Measurements from ENCODE around the gene CXXC5. TPM values are rescaled to one million over a fixed set of nuclear protein-coding genes. Genes with fewer than 3 reads are reported as not detected.

CXXC5 gene
- total RNA-seq, 1 experiment from 2014 or later = 97.2 TPM

GRCh38 chr5:139690803-139691629, 42.9 kb downstream of the CXXC5 start:
- no peaks in the 10 kb centered on the region for H3K36me3 Mint-ChIP-seq
- ATAC-seq (no peak), DNase-seq (ENCODE audit: low spot score) (no peak)
- TF ChIP-seq NR3C1 (CRISPR knock-in tag; conservative IDR thresholded peaks at IDR 0.05; ENCODE audit: low read depth) (no peak), TEAD1 (CRISPR knock-in tag; IDR thresholded peaks at IDR 0.05) (no peak), ZNF121 (CRISPR knock-in tag; IDR thresholded peaks at IDR 0.05) (no peak), MYBL2 (CRISPR knock-in tag; IDR thresholded peaks at IDR 0.05) (no peak), ATF1 (CRISPR knock-in tag; IDR thresholded peaks at IDR 0.05) (no peak), JUN (CRISPR knock-in tag; IDR thresholded peaks at IDR 0.05) (no peak)
- peaks cover 59% of the 10 kb centered on the region for H3K4me1 Mint-ChIP-seq
- H3K9me3 Mint-ChIP-seq = no peaks in the 10 kb centered on the region
- H3K27ac Mint-ChIP-seq = peak overlapping the region; percentile 19; the same call in 1 of the 2 replicates
- ChIA-PET CTCF (interaction anchor here (1.0 to 7.9 kb wide), 11 partner anchors 8 to 84 kb away, joined by 3 to 77 read pairs (median 11); partner anchors contain the start of gene CXXC5), POLR2A (interaction anchor here (0.9 to 4.2 kb wide), 5 partner anchors 10 to 43 kb away, joined by 3 to 23 read pairs (median 4); partner anchors contain the start of gene CXXC5)
- H3K27me3 Mint-ChIP-seq (ENCODE audit: low read depth) = peaks cover 32% of the 10 kb centered on the region
- H3K4me3 Mint-ChIP-seq = peak overlapping the region; percentile 24; the same call in 1 of the 2 replicates

- Mint-ChIP-seq H3K9me3 (no peaks in the 10 kb centered on the region), H3K27ac (no peak overlapping the region), H3K4me1 (peaks cover 57% of the 10 kb centered on the region), H3K36me3 (no peaks in the 10 kb centered on the region), H3K27me3 (ENCODE audit: low read depth) (peaks cover 40% of the 10 kb centered on the region), H3K4me3 (no peak overlapping the region)
- ATAC-seq (no peak), DNase-seq (ENCODE audit: low spot score) (no peak)
- ChIA-PET CTCF (interaction anchor here (1.3 to 7.9 kb wide), 7 partner anchors 10 to 96 kb away, joined by 3 to 77 read pairs (median 11); no protein-coding TSS in a partner anchor), POLR2A (no interaction called here)
- TF ChIP-seq, protein P1, sequence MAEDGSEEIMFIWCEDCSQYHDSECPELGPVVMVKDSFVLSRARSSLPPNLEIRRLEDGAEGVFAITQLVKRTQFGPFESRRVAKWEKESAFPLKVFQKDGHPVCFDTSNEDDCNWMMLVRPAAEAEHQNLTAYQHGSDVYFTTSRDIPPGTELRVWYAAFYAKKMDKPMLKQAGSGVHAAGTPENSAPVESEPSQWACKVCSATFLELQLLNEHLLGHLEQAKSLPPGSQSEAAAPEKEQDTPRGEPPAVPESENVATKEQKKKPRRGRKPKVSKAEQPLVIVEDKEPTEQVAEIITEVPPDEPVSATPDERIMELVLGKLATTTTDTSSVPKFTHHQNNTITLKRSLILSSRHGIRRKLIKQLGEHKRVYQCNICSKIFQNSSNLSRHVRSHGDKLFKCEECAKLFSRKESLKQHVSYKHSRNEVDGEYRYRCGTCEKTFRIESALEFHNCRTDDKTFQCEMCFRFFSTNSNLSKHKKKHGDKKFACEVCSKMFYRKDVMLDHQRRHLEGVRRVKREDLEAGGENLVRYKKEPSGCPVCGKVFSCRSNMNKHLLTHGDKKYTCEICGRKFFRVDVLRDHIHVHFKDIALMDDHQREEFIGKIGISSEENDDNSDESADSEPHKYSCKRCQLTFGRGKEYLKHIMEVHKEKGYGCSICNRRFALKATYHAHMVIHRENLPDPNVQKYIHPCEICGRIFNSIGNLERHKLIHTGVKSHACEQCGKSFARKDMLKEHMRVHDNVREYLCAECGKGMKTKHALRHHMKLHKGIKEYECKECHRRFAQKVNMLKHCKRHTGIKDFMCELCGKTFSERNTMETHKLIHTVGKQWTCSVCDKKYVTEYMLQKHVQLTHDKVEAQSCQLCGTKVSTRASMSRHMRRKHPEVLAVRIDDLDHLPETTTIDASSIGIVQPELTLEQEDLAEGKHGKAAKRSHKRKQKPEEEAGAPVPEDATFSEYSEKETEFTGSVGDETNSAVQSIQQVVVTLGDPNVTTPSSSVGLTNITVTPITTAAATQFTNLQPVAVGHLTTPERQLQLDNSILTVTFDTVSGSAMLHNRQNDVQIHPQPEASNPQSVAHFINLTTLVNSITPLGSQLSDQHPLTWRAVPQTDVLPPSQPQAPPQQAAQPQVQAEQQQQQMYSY (CRISPR knock-in tag; IDR thresholded peaks at IDR 0.05) = no peak
- TF ChIP-seq USF1 (CRISPR knock-in tag; IDR thresholded peaks at IDR 0.05) (no peak), ETV6 (CRISPR knock-in tag; IDR thresholded peaks at IDR 0.05) (no peak), ATF1 (CRISPR knock-in tag; IDR thresholded peaks at IDR 0.05) (no peak)
Measured at GRCh38 chr5:139692148-139692547, 44.0 kb downstream of the CXXC5 start.

DNA sequence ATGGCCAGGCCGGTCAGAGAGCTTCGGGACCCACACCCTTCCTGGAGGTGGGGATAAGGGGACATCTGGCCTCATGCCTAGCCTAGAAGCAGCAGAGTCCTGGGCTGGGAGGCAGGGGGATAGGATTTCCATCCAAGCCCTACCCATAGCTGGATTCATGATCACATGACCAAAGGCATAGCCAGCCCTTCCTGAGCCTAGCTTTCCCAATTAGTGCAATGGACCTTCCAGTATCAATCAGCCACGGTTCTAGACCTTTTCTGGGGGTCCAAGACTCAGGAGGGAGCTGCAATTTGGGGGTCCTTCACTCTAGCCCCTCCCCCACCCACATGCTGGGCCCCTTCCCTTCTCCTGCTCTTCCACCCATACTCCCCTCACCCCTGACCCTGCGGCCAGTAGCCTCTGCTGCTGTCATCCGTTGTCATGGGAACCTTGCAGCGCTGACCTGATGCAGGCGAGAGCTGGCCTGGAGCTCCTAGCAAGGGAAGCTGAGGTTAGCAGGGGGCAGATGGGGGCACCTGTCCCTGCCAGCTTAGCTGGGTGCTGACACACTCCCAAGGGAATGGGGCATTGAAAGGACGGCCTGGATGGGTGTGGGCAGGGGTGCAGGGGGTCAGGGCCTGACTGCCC, 44.6 kb downstream of the CXXC5 start:
- Mint-ChIP-seq H3K27me3 (ENCODE audit: low read depth) (peaks cover 40% of the 10 kb centered on the region), H3K4me3 (no peak overlapping the region), H3K36me3 (no peaks in the 10 kb centered on the region), H3K27ac (no peak overlapping the region), H3K9me3 (no peaks in the 10 kb centered on the region), H3K4me1 (peaks cover 52% of the 10 kb centered on the region)
- peak; percentile 44 for DNase-seq (ENCODE audit: low spot score)
- ATAC-seq = 0 out of 2 replicates have a peak, but pooled peaks have one; percentile 1
- ChIA-PET POLR2A (interaction anchor here (0.6 to 1.0 kb wide), 2 partner anchors 57 to 213 kb away, joined by 3 to 4 read pairs; no protein-coding TSS in a partner anchor), CTCF (interaction anchor here (0.8 to 7.9 kb wide), 13 partner anchors 9 to 276 kb away, joined by 3 to 77 read pairs (median 4); partner anchors contain the start of gene CXXC5)
- TF ChIP-seq USF1 (CRISPR knock-in tag; IDR thresholded peaks at IDR 0.05) (peak; percentile 36; the same call in 1 of the 2 replicates), IRF1 (CRISPR knock-in tag; IDR thresholded peaks at IDR 0.05) (no peak), USF2 (CRISPR knock-in tag; IDR thresholded peaks at IDR 0.05) (peak; percentile 84), ZBTB21 (CRISPR knock-in tag; IDR thresholded peaks at IDR 0.05; ENCODE audit: borderline replicate concordance) (no peak), GTF2I (CRISPR knock-in tag; conservative IDR thresholded peaks at IDR 0.05) (no peak), CREB1 (CRISPR knock-in tag; IDR thresholded peaks at IDR 0.05) (no peak)
- TF ChIP-seq, protein P2, sequence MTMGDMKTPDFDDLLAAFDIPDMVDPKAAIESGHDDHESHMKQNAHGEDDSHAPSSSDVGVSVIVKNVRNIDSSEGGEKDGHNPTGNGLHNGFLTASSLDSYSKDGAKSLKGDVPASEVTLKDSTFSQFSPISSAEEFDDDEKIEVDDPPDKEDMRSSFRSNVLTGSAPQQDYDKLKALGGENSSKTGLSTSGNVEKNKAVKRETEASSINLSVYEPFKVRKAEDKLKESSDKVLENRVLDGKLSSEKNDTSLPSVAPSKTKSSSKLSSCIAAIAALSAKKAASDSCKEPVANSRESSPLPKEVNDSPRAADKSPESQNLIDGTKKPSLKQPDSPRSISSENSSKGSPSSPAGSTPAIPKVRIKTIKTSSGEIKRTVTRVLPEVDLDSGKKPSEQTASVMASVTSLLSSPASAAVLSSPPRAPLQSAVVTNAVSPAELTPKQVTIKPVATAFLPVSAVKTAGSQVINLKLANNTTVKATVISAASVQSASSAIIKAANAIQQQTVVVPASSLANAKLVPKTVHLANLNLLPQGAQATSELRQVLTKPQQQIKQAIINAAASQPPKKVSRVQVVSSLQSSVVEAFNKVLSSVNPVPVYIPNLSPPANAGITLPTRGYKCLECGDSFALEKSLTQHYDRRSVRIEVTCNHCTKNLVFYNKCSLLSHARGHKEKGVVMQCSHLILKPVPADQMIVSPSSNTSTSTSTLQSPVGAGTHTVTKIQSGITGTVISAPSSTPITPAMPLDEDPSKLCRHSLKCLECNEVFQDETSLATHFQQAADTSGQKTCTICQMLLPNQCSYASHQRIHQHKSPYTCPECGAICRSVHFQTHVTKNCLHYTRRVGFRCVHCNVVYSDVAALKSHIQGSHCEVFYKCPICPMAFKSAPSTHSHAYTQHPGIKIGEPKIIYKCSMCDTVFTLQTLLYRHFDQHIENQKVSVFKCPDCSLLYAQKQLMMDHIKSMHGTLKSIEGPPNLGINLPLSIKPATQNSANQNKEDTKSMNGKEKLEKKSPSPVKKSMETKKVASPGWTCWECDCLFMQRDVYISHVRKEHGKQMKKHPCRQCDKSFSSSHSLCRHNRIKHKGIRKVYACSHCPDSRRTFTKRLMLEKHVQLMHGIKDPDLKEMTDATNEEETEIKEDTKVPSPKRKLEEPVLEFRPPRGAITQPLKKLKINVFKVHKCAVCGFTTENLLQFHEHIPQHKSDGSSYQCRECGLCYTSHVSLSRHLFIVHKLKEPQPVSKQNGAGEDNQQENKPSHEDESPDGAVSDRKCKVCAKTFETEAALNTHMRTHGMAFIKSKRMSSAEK (CRISPR knock-in tag; IDR thresholded peaks at IDR 0.05; ENCODE audit: borderline replicate concordance) = no peak
- TF ChIP-seq, protein P3, sequence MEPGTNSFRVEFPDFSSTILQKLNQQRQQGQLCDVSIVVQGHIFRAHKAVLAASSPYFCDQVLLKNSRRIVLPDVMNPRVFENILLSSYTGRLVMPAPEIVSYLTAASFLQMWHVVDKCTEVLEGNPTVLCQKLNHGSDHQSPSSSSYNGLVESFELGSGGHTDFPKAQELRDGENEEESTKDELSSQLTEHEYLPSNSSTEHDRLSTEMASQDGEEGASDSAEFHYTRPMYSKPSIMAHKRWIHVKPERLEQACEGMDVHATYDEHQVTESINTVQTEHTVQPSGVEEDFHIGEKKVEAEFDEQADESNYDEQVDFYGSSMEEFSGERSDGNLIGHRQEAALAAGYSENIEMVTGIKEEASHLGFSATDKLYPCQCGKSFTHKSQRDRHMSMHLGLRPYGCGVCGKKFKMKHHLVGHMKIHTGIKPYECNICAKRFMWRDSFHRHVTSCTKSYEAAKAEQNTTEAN (CRISPR knock-in tag; IDR thresholded peaks at IDR 0.05) = no peak
